ENCODE measurements around the gene EEF1A2. TPM values are rescaled to one million over a fixed set of nuclear protein-coding genes. Genes with fewer than 3 reads are reported as not detected.
A peak's percentile ranks its signal among the peaks of the same experiment; 100 is the strongest.

The EEF1A2 gene
- total and polyA plus RNA-seq, 2 of the 4 experiments (the other 2 are of a cell fraction), result 1.3 to 4.6 TPM

GRCh38 chr20:63531686-63532448 is 33.0 kb upstream of the EEF1A2 start (continued):
- no peak for TF ChIP-seq POLR2A (IDR thresholded peaks at IDR 0.05; ENCODE audit: low read depth, low read length)

GRCh38 chr20:63530788-63531160 is 31.9 kb upstream of the EEF1A2 start:
- in situ Hi-C loops (cut with MboI; ENCODE audit: low sequenced_read_pairs) (loop anchor here (10.0 kb wide), 2 partner anchors 334 to 444 kb away; partner anchors contain the start of genes ABHD16B, SAMD10 and TPD52L2), intact Hi-C loops (cut with micrococcal nuclease) (loop anchor here (10.0 kb wide), 1 partner anchor 124 kb away; the partner anchor contains the start of genes RTEL1 and STMN3), dilution Hi-C loops (cut with HindIII; ENCODE audit: low sequenced_read_pairs, unreplicated experiment) (no loop called here)
- H2AK9ac ChIP-seq (replicated peaks; ENCODE audit: low read depth, low read length, poor library complexity), result no peak overlapping the region
- peaks cover 4% of the 10 kb centered on the region; the same call in 1 of the 2 replicates for H3K27me3 ChIP-seq (ENCODE audit: control insufficient read depth, insufficient read depth, low read length)
- no peak overlapping the region for H3K4ac ChIP-seq (ENCODE audit: low read depth, low read length)
- H4K20me1 ChIP-seq (ENCODE audit: insufficient read depth, low read length), result no peaks in the 10 kb centered on the region
- no peak overlapping the region for H2BK5ac ChIP-seq (ENCODE audit: low read depth, low read length, poor library complexity, severe bottlenecking)
- ChIA-PET POLR2A (ENCODE audit: unreplicated experiment) (no interaction called here), CTCF (no interaction called here)
- ATAC-seq (ENCODE audit: low read depth) (no peak), DNase-seq (no peak)
- H4K8ac ChIP-seq (ENCODE audit: low read depth in 2 of 2, low read length in 2 of 2), result no peak overlapping the region
- no peak overlapping the region for H2AK5ac ChIP-seq (ENCODE audit: low read depth, low read length)
- H3K9me3 ChIP-seq (ENCODE audit: control insufficient read depth, insufficient read depth, low read length), result no peaks in the 10 kb centered on the region
- H3K79me1 ChIP-seq (ENCODE audit: low read depth in 1 of 2, low read length in 2 of 2), result no peaks in the 10 kb centered on the region
- H3K9me1 ChIP-seq (ENCODE audit: insufficient read depth, low read length), result no peaks in the 10 kb centered on the region
- H3K4me2 ChIP-seq (ENCODE audit: low read depth, low read length), result no peak overlapping the region
- BruUV-seq (replicated peaks), result no TSS peak
- H3K4me3 ChIP-seq (ENCODE audit: insufficient read depth, low read depth, low read length), result no peak overlapping the region
- no peak overlapping the region for H3K9ac ChIP-seq (ENCODE audit: low read depth, low read length)
- no peaks in the 10 kb centered on the region for H3K36me3 ChIP-seq (ENCODE audit: control insufficient read depth, insufficient read depth, low read length)
- no peak overlapping the region for H4K5ac ChIP-seq (ENCODE audit: low read depth, low read length)
- peak overlapping the region; percentile 32 for H2AFZ ChIP-seq (replicated peaks; ENCODE audit: low read length, poor library complexity)
- no peak overlapping the region for H3K23ac ChIP-seq (ENCODE audit: low read depth, low read length)
- H2BK120ac ChIP-seq (ENCODE audit: low read depth, low read length), result no peak overlapping the region
- TF ChIP-seq CEBPB (IDR thresholded peaks at IDR 0.05; ENCODE audit: low read depth, low read length), result no peak
- TF ChIP-seq CHD1 (IDR thresholded peaks at IDR 0.05; ENCODE audit: low read depth, low read length), result no peak
- TF ChIP-seq NFE2L2 (IDR thresholded peaks at IDR 0.05; ENCODE audit: low read depth, low read length), result no peak
- no peak for TF ChIP-seq SMC3 (IDR thresholded peaks at IDR 0.05; ENCODE audit: low read depth, low read length)
- TF ChIP-seq CTCF (conservative IDR thresholded peaks at IDR 0.05; ENCODE audit: low read depth, low read length), result no peak
- TF ChIP-seq USF2 (IDR thresholded peaks at IDR 0.05; ENCODE audit: low read depth, low read length), result no peak
- TF ChIP-seq RFX5 (IDR thresholded peaks at IDR 0.05; ENCODE audit: low read depth, low read length), result no peak
- no peak for TF ChIP-seq RCOR1 (IDR thresholded peaks at IDR 0.05; ENCODE audit: insufficient replicate concordance, low read length)
- H3K18ac ChIP-seq (ENCODE audit: low read depth, low read length), result no peak overlapping the region
- no peak overlapping the region for H3K14ac ChIP-seq (replicated peaks; ENCODE audit: low read depth, low read length)
- H3K27ac ChIP-seq (ENCODE audit: insufficient read depth, low read length), result no peak overlapping the region
- H2BK20ac ChIP-seq (ENCODE audit: low read depth, low read length), result no peak overlapping the region
- H3K4me1 ChIP-seq (ENCODE audit: control insufficient read depth, insufficient read depth, low read length), result no peaks in the 10 kb centered on the region
- no peak overlapping the region for H4K91ac ChIP-seq (ENCODE audit: insufficient read depth, low read depth, low read length)
- no peak overlapping the region for H3K56ac ChIP-seq (ENCODE audit: extremely low read depth, insufficient read depth, low read length)
- WGBS, 2 experiments (ENCODE audit: extremely low coverage in 2 of 2, insufficient read length in 1 of 2), result 20% methylated on average over 1 of the region's 14 CpGs; no CpG with 5 or more reads in 1 of the 2 experiments
- H2BK15ac ChIP-seq (ENCODE audit: low read depth, low read length), result no peak overlapping the region

Data from IMR-90 (cell line).